ENCODE data around the gene TEPSIN. TPM values are rescaled to one million over a fixed set of nuclear protein-coding genes. Genes with fewer than 3 reads are reported as not detected.
A peak's percentile ranks its signal among the peaks of the same experiment; 100 is the strongest.

Gene TEPSIN
- total and polyA plus RNA-seq, 2 of the 13 experiments (the other 11 are each of a cell fraction or from before 2014, with no cell fraction given), result 16.1 to 18.8 TPM

DNA sequence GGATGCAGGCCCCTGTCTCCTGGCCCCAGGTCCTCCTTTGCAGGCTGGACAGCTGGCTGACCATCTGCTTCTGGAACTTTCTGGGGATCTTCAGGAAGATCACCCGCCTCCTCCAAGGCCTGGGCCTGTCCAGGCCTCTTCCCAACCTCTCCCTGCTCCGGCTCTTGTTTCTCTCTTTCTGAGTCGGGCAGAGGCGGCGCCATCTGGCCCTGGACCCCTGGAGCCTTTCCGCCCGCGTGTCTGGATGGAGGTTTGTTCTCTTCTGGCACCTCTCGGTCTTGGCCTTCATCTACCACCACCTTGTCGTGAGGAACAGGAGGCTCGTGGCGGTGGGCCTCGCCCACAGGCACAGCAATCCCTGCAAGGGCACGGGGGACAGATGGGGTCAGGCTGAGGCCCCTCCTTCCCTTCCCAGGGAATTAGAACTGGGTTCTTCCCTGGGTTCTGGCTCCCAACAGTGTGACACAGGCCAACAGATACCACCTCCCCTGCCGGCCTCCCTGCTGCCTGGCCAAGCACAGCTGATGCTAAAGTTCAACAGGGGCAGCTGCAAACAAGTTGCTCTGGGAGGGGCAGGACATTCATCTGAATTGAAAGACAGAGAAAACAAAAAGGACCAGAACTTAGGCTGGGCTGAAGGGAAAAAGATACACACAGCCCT, 13.6 kb upstream of the TEPSIN start (continued):
- TF ChIP-seq, protein P1, sequence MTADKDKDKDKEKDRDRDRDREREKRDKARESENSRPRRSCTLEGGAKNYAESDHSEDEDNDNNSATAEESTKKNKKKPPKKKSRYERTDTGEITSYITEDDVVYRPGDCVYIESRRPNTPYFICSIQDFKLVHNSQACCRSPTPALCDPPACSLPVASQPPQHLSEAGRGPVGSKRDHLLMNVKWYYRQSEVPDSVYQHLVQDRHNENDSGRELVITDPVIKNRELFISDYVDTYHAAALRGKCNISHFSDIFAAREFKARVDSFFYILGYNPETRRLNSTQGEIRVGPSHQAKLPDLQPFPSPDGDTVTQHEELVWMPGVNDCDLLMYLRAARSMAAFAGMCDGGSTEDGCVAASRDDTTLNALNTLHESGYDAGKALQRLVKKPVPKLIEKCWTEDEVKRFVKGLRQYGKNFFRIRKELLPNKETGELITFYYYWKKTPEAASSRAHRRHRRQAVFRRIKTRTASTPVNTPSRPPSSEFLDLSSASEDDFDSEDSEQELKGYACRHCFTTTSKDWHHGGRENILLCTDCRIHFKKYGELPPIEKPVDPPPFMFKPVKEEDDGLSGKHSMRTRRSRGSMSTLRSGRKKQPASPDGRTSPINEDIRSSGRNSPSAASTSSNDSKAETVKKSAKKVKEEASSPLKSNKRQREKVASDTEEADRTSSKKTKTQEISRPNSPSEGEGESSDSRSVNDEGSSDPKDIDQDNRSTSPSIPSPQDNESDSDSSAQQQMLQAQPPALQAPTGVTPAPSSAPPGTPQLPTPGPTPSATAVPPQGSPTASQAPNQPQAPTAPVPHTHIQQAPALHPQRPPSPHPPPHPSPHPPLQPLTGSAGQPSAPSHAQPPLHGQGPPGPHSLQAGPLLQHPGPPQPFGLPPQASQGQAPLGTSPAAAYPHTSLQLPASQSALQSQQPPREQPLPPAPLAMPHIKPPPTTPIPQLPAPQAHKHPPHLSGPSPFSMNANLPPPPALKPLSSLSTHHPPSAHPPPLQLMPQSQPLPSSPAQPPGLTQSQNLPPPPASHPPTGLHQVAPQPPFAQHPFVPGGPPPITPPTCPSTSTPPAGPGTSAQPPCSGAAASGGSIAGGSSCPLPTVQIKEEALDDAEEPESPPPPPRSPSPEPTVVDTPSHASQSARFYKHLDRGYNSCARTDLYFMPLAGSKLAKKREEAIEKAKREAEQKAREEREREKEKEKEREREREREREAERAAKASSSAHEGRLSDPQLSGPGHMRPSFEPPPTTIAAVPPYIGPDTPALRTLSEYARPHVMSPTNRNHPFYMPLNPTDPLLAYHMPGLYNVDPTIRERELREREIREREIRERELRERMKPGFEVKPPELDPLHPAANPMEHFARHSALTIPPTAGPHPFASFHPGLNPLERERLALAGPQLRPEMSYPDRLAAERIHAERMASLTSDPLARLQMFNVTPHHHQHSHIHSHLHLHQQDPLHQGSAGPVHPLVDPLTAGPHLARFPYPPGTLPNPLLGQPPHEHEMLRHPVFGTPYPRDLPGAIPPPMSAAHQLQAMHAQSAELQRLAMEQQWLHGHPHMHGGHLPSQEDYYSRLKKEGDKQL (CRISPR knock-in tag; IDR thresholded peaks at IDR 0.05; ENCODE audit: low read depth), result no peak
- TF ChIP-seq NR2F6 (IDR thresholded peaks at IDR 0.05), result no peak
- TF ChIP-seq NR2F6 (CRISPR knock-in tag; IDR thresholded peaks at IDR 0.05), result peak; percentile 16; the same call in 1 of the 2 replicates
- 0 out of 2 replicates have a peak, but pooled peaks have one; percentile 19 for TF ChIP-seq KDM5B (CRISPR knock-in tag; IDR thresholded peaks at IDR 0.05; ENCODE audit: borderline replicate concordance)
- 0 out of 2 replicates have a peak, but pooled peaks have one; percentile 38 for TF ChIP-seq ZNF292 (CRISPR knock-in tag; IDR thresholded peaks at IDR 0.05; ENCODE audit: borderline replicate concordance, low read depth)
- TF ChIP-seq, protein P2, sequence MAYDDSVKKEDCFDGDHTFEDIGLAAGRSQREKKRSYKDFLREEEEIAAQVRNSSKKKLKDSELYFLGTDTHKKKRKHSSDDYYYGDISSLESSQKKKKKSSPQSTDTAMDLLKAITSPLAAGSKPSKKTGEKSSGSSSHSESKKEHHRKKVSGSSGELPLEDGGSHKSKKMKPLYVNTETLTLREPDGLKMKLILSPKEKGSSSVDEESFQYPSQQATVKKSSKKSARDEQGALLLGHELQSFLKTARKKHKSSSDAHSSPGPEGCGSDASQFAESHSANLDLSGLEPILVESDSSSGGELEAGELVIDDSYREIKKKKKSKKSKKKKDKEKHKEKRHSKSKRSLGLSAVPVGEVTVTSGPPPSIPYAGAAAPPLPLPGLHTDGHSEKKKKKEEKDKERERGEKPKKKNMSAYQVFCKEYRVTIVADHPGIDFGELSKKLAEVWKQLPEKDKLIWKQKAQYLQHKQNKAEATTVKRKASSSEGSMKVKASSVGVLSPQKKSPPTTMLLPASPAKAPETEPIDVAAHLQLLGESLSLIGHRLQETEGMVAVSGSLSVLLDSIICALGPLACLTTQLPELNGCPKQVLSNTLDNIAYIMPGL (CRISPR knock-in tag; IDR thresholded peaks at IDR 0.05; ENCODE audit: borderline replicate concordance in 1 of 2, low read depth in 1 of 2), result no peak
